HG03469 (cell line): ENCODE measurements around the gene NHEJ1.

Experiments
- ATAC-seq: cut with Tn5 transposase; IDR thresholded peaks from one replicate; pipeline ENCODE4 v1.9.1; 2021; ENCODE audit warnings: mild to moderate bottlenecking, moderate library complexity, moderate number of reproducible peaks; ENCODE audit not compliant: unreplicated experiment

Gene NHEJ1

GRCh38 chr2:219167997-219168396, 7.4 kb upstream of the NHEJ1 start:
- no peak for ATAC-seq

GRCh38 chr2:219165058-219165911, 4.7 kb upstream of the NHEJ1 start:
- ATAC-seq, result no peak

DNA sequence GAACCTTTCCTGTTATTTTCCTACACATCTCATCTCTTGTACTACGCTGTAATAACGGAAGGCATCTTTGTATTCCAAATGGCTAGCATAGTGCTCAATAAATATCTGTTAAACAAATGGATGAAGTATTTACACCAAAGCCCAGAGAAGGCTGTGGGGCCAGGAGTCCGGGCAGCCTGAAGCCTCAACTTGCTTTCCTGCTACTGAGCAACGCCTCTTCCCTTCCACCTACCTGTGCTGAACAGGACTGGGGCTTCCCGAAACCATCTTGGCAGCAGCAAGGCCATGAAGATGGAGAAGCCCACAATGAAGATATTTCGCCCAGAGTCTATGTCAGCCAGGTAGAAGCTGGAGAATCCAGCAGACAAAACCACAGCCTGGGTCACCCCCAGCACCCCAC, 2.5 kb upstream of the NHEJ1 start:
- no peak for ATAC-seq

DNA sequence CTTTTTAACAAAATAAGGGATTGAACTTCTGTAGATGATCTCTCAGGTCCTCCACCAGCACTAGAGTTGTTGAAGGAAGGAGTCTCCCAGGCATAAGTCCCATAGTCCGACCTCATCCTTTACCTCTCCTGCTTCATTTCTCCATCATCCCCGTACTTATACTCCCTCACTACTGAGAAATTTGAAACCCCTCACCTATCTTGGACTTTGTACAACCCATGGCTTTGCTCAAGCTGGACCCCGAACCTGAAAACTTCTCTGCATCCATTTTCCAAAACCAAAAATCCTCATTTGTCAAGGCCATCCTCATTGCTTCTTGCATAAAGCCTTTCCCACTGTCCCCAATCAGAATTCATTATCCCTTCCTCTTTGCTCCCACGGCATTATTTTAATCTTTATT, 482 bp upstream of the NHEJ1 start:
- ATAC-seq, result no peak

GRCh38 chr2:219159771-219160185, 837 bp downstream of the NHEJ1 start:
- ATAC-seq, result no peak

DNA sequence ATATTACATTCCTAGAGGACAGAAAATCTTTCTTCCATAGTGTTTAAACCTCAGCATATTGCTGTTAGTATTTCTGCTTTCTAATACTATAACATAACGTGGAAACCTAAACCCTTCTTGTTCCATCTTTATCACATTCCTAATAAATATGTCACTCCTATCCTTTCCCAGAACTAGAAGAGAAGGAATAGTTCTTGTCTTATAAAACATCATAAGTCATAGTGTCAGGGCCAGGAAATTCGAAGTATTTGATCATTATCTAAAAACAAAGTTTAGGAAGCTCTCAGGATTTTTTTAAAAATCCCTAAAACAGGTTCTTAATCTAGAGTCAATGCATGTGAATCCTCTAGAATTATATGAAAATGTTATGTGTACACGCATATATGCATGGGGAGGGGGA, 2.0 kb downstream of the NHEJ1 start:
- no peak for ATAC-seq

GRCh38 chr2:219158025-219158424, 2.6 kb downstream of the NHEJ1 start:
- no peak for ATAC-seq

- ATAC-seq, result no peak
Observed at GRCh38 chr2:219157396-219157795, 3.2 kb downstream of the NHEJ1 start.

GRCh38 chr2:219155054-219155644, 5.5 kb downstream of the NHEJ1 start:
- ATAC-seq, result no peak

DNA sequence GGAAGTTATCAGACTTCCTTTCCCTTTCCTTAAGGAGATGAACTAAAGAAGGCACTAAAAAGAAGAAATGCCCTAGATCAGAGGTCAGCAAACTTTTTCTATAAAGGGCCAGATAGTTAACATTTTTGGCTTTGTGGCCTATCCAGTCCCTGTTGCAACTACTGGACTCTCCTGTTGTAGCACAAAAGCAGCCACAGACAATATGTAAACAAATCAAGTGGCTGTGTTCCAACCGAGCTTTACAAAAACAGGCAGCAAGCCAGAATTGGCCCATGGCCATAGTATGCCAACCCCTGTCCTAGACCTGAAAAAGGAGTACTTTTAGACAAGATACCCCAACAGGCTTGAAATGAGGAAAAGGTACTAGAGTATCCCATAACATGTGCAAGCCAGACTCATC, 10.9 kb downstream of the NHEJ1 start:
- no peak for ATAC-seq

DNA sequence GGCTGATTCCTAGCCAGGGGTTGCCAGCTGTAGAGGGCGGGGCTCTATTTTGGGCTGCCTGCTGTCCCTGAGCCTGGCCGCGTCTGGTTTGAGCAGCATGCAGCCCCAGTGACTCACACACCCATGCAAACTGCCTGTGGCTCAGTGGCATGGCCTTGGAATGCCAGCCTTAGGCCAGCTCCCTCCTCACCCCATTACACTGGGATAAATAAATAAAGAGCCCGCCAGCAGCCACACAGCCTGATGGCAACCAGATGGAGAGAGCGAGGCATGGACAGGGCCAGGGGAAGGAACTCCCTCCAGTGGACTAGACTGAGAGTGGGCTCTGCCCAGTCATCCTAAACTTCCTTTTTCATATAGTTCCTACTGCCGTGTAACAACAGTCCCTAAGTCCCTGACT, 18.3 kb downstream of the NHEJ1 start:
- ATAC-seq, result no peak

DNA sequence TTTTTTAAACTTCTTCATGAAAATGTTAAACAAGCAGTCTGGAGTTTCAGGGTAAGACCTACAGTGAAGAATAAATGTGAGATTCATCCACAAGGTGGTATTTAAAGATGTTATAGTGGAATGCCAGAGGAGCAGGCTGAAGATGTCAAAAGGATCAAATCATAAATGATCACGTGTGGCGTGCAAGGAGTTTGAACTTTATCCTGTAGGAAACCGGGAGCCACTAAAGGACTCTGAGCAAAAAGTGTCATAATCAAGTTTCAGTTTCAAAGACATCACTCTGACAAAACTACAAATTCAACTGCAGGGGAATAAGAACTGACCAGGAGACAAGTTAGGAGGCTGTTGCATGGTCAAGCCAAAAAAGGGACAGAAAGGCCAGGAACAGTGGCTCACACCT, 19.9 kb downstream of the NHEJ1 start:
- ATAC-seq, result no peak

DNA sequence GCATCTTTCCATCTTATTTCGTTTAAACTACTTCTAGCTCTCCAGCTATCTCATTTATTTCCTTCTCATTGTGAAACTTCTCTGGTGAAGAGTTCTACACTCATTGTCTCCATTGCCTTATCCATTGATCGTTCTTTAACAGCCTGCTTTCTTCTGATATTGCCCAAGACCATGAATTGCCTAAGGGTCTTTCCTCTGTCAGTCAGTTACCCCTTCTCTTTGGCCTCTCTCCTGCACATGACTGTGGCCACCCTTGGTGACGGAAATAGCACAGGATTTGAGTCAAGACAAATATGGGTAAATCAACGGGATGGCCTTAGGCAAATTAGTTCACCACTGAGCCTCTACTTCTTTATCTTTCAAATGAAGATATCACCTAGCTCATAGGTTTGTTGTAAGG, 26.6 kb downstream of the NHEJ1 start:
- no peak for ATAC-seq

GRCh38 chr2:219131744-219132143, 28.9 kb downstream of the NHEJ1 start:
- ATAC-seq, result no peak

GRCh38 chr2:219131327-219131726, 29.3 kb downstream of the NHEJ1 start:
- ATAC-seq, result no peak

- ATAC-seq, result no peak
Observed at GRCh38 chr2:219129589-219129988, 31.0 kb downstream of the NHEJ1 start.

DNA sequence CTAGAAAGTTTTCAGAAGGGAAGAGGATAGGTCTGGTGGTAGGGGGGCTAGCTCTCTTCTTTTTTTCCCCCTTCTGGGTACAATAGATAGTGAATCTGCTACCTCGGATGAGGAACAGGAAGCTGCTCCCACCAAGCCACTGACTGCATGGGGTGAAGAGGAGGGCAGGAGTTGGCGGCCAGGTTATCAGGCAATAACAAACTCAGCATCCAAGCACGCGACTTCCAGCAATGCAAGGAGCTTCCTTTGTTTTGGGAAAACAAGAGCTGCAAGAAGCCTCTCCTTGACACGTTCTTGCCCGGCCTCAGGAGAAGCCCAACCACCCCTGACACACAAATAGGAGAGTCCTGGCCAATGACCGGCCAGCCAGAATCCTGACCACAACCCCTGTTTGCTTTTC, 32.2 kb downstream of the NHEJ1 start:
- no peak for ATAC-seq

- ATAC-seq, result no peak
Observed at GRCh38 chr2:219127037-219127635, 33.5 kb downstream of the NHEJ1 start.

DNA sequence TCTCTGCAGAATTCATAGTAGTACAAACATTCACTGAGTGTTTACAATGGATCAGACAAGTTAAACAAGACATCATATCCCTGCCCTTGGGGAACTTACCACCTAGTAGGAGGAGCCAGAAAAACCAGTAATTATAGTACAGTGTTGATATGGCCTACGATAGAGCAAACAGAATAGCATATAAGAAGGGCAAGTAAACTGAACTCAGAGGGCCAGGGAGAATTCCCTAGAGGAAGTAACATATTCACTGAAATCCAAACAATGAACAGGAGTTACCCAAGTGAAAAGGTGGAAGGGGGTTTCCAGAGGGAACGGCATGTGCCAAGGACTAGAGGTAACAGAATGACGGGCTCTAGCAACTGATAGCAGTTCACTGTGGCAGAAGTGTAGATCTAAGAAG, 34.1 kb downstream of the NHEJ1 start:
- ATAC-seq, result no peak

GRCh38 chr2:219125886-219126270, 34.7 kb downstream of the NHEJ1 start:
- ATAC-seq, result no peak

DNA sequence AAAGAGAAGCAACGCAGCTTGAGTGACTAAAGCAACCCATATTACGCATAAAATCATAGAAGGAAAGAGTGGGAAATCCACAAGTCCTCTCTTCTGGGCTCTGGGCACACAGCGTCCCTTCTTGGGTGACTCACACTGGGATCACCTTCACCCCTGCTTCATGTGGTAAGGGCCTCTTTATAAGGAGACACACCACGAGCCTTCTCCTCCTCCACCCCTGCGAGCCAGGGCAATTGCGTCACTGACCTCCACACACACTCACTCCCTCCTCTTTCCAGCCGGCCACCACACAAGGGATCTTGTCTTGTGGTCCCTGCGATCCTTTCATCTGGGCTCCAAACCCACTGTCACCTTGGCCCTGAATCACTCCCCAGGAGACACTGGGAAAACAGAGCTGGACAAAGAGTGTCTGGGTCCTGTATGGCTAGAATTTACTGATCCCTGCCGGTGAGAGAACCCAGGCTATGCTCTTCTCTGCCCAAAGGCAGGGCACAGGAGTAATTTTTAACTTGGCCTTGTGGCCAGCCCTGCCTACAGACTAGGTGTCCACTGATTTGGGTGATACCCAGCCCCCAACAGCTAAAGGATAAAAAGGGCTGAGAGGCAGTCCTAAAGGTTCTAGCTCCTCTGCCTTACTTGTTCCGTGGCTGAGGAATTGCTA, 35.3 kb downstream of the NHEJ1 start:
- no peak for ATAC-seq
